OCI-LY3 (cell line): ENCODE measurements around the gene RTN4R.
A peak's percentile ranks its signal among the peaks of the same experiment; 100 is the strongest.

Experiments
- H2AFZ ChIP-seq: fragments of 200-600, 300-600 bp; shearing (Covaris generic); 2 replicates; pipeline ENCODE4 v1.6.0; 2014; ENCODE audit warnings: antibody characterized with exemption, low read depth, low read length
- H3K27ac ChIP-seq: fragments of 200-600, 300-600 bp; sonication (generic); 2 replicates; pipeline ENCODE4 v1.5.1; 2014; ENCODE audit warnings: mild to moderate bottlenecking, low read length, moderate library complexity, mixed read lengths
- H3K27me3 ChIP-seq: fragments of 200-600, 300-600 bp; sonication (generic); 2 replicates; pipeline ENCODE4 v1.6.1; 2014; ENCODE audit warnings: low read depth, low read length, mixed read lengths
- H3K36me3 ChIP-seq: fragments of 200-600, 300-600 bp; sonication (generic); replicated peaks from 2 replicates; pipeline ENCODE3; 2014; ENCODE audit warnings: low read depth, low read length, mixed read lengths
- H3K4me1 ChIP-seq: fragments of 300-600, 200-600 bp; sonication (generic); 2 replicates; pipeline ENCODE4 v1.6.1; 2014; ENCODE audit warnings: low read length, mixed read lengths
- H3K4me2 ChIP-seq: fragments of 200-600, 300-600 bp; sonication (generic); 2 replicates; pipeline ENCODE4 v1.6.1; 2014; ENCODE audit warnings: low read length, mixed read lengths
- H3K4me3 ChIP-seq: fragments of 300-600, 200-600 bp; sonication (generic); 2 replicates; pipeline ENCODE4 v1.5.1; 2014; ENCODE audit warnings: antibody characterized with exemption, mild to moderate bottlenecking, low read length, moderate library complexity
- H3K79me2 ChIP-seq: fragments of 300-600, 200-600 bp; shearing (Covaris generic); 2 replicates; pipeline ENCODE4 v1.6.1; 2014; ENCODE audit warnings: mild to moderate bottlenecking, low read length, mixed read lengths
- H3K9ac ChIP-seq: fragments of 300-600, 200-600 bp; shearing (Covaris generic); 2 replicates; pipeline ENCODE4 v1.6.0; 2014; ENCODE audit warnings: mild to moderate bottlenecking, low read length, moderate library complexity
- H3K9me3 ChIP-seq: fragments of 200-600, 300-600 bp; shearing (Covaris generic); 2 replicates; pipeline ENCODE4 v1.6.1; 2014; ENCODE audit warnings: low read length, mixed read lengths; ENCODE audit not compliant: insufficient read depth
- H4K20me1 ChIP-seq: fragments of 200-600, 300-600 bp; sonication (generic); 2 replicates; pipeline ENCODE4 v1.6.1; 2016; ENCODE audit warnings: low read length, mixed read lengths; ENCODE audit not compliant: insufficient read depth
- CTCF ChIP-seq: fragments of 200-600, 300-600 bp; sonication (generic); IDR thresholded peaks from 2 replicates; pipeline ENCODE4 v1.5.1; 2014; ENCODE audit warnings: antibody characterized with exemption, low read length, low read depth
- EZH2phosphoT487 ChIP-seq: fragments of 200-600 bp; shearing (Covaris generic); IDR thresholded peaks from 2 replicates; pipeline ENCODE4 v1.6.1; 2018; ENCODE audit warnings: antibody characterized with exemption, mixed run types, low read depth

Gene RTN4R

GRCh38 chr22:20194681-20195593 lies 73.2 kb downstream of the RTN4R start:
- peak overlapping the region; percentile 40 for H3K4me2 ChIP-seq
- H3K4me3 ChIP-seq: peak overlapping the region; percentile 28; the same call in 1 of the 2 replicates
- H3K4me1 ChIP-seq: peaks cover 3% of the 10 kb centered on the region; the same call in 1 of the 2 replicates
- H3K79me2 ChIP-seq: no peaks in the 10 kb centered on the region
- peak overlapping the region; percentile 78; the same call in 1 of the 2 replicates for H2AFZ ChIP-seq
- H3K9me3 ChIP-seq: no peaks in the 10 kb centered on the region
- TF ChIP-seq CTCF (peak; percentile 36), EZH2phosphoT487 (no peak)
- H3K27me3 ChIP-seq: peaks cover 16% of the 10 kb centered on the region
- 0 out of 2 replicates have a peak overlapping the region, but pooled peaks have one; percentile 5 for H3K9ac ChIP-seq
- H3K27ac ChIP-seq: no peak overlapping the region
- H4K20me1 ChIP-seq: no peaks in the 10 kb centered on the region
- no peaks in the 10 kb centered on the region for H3K36me3 ChIP-seq

DNA sequence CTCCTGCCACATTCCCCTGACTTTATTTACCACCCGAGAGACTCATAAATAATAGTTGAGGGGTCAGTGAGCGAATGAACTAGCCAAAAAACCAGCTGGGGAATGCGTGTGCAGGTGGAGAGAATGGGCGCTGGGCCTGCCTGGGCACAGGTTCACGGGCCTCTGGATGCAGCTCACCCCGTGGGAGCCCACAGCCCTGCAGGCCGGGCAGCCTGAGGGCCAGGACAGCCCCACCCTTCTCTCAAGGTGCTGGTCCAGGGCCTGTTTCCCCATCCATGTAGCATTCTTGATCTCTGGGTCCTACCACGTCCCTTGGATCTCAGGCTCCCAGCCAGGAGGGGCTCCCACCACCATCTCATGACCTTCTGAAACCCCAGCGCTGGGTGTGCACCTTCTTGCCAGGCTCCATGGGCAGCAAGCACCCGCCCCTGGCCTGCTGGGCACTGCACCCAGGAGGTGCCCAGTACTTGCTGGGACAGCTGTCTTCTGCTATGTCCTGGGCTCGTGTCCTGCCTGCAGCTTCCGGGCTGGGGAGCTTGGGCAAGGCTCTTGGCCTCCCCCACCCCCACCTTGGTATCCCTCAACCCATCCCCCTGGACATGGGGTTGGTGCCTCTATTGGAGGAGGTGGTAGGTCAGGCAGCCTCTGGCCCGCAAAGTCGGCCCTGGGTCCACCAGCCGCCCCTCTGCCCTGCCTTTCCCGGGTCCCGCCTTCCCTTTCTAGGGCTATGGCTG lies 74.2 kb downstream of the RTN4R start:
- H3K9me3 ChIP-seq: no peaks in the 10 kb centered on the region
- no peaks in the 10 kb centered on the region for H4K20me1 ChIP-seq
- no peaks in the 10 kb centered on the region for H3K79me2 ChIP-seq
- peaks cover 3% of the 10 kb centered on the region; the same call in 1 of the 2 replicates for H3K4me1 ChIP-seq
- H2AFZ ChIP-seq: no peak overlapping the region
- no peak overlapping the region for H3K9ac ChIP-seq
- no peak overlapping the region for H3K4me3 ChIP-seq
- no peaks in the 10 kb centered on the region for H3K36me3 ChIP-seq
- no peak for TF ChIP-seq EZH2phosphoT487
- no peak for TF ChIP-seq CTCF
- H3K4me2 ChIP-seq: no peak overlapping the region
- no peak overlapping the region for H3K27ac ChIP-seq
- peaks cover 6% of the 10 kb centered on the region; the same call in 1 of the 2 replicates for H3K27me3 ChIP-seq

DNA sequence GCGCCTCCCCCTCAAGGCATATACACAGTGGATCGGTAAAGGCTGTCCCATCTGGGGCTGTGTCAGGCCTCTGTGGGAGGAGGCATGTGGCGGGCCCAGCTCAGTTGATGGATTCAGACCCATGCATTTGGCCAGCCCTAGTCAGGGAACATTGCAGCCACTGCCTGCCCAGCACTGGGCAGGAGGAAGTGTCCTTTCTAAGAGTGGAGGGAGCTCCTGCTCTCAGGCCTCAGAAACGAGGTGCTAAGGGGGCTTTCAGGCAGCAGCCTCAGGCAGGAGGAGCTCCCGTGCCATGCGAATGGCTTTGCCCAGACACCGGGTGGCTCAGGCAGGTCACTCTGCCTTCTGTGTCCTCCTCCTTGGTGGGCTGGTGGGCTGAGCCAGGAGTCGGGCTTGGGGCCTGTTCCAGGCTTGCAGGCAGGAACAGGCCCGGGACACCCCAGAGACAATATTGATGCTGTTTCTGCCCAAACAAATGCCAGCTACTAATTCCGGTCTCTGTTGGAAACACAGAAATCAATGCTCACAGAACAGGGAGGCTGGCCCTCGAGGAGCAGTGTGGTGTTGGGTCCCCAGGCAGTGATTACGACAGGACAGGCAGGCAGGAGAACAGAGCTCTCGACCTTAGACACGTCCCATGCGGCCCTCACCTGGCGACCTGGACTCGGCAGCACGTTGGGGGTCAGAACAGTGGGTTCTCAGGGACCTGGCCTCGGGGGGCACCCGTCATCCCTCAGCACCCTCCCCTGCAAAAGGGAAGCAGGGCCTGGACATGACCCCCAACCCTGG lies 75.0 kb downstream of the RTN4R start:
- Histone ChIP-seq H2AFZ (no peak overlapping the region), H3K36me3 (no peaks in the 10 kb centered on the region), H3K79me2 (no peaks in the 10 kb centered on the region), H3K27ac (no peak overlapping the region), H3K4me3 (no peak overlapping the region), H3K4me2 (no peak overlapping the region), H4K20me1 (no peaks in the 10 kb centered on the region), H3K27me3 (no peaks in the 10 kb centered on the region), H3K9ac (no peak overlapping the region), H3K4me1 (peaks cover 3% of the 10 kb centered on the region; the same call in 1 of the 2 replicates), H3K9me3 (no peaks in the 10 kb centered on the region)
- no peak for TF ChIP-seq EZH2phosphoT487
- no peak for TF ChIP-seq CTCF
